Skeletal muscle satellite cell (primary cell): ENCODE data around the gene GALNT15.

Source experiments
- H3K27me3 ChIP-seq: 2 replicates; pipeline ENCODE4 v1.7.0; 2013; ENCODE audit warnings: low read length; ENCODE audit not compliant: control insufficient read depth, insufficient read depth
- H3K36me3 ChIP-seq: 2 replicates; pipeline ENCODE4 v1.7.0; 2013; ENCODE audit warnings: mild to moderate bottlenecking, control low read depth, low read length; ENCODE audit not compliant: insufficient read depth
- H3K4me1 ChIP-seq: 2 replicates; pipeline ENCODE4 v1.7.0; 2013; ENCODE audit warnings: low read length; ENCODE audit not compliant: control insufficient read depth, insufficient read depth
- H3K4me2 ChIP-seq: 2 replicates; pipeline ENCODE4 v1.7.0; 2013; ENCODE audit warnings: mild to moderate bottlenecking, low read length
- H3K4me3 ChIP-seq: 2 replicates; pipeline ENCODE4 v1.7.0; 2013; ENCODE audit warnings: low read length
- H3K9ac ChIP-seq: 2 replicates; pipeline ENCODE4 v1.7.0; 2013; ENCODE audit warnings: mild to moderate bottlenecking, low read depth, low read length, moderate library complexity
- H3K9me3 ChIP-seq: replicated peaks from 2 replicates; pipeline ENCODE4 v1.7.0; 2013; ENCODE audit warnings: mild to moderate bottlenecking, control low read depth, low read length

Gene GALNT15

DNA sequence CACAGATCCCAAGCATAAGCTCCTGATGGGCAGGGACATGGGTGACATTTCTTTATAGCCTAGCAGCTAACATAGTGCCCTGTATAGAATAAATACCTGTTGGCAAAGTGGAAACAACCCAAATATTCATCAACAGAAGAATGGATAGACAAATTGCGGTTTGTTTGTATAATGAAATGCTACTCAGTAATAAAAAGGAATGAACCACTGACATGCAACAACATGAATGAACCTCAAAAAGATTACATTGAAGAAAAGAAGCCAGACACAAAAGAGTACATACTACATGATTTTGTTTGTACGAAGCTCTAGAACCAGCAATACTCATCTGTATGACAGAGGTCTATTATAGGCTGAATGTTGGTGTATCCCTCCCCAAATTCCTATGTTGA, 33.6 kb upstream of the GALNT15 start:
- peaks cover 38% of the 10 kb centered on the region for H3K4me1 ChIP-seq
- H3K27me3 ChIP-seq, result no peaks in the 10 kb centered on the region
- H3K9me3 ChIP-seq, result peaks cover 7% of the 10 kb centered on the region
- peak overlapping the region; percentile 9 for H3K4me2 ChIP-seq
- peak overlapping the region; percentile 28 for H3K9ac ChIP-seq
- H3K36me3 ChIP-seq, result no peaks in the 10 kb centered on the region
- no peak overlapping the region for H3K4me3 ChIP-seq

DNA sequence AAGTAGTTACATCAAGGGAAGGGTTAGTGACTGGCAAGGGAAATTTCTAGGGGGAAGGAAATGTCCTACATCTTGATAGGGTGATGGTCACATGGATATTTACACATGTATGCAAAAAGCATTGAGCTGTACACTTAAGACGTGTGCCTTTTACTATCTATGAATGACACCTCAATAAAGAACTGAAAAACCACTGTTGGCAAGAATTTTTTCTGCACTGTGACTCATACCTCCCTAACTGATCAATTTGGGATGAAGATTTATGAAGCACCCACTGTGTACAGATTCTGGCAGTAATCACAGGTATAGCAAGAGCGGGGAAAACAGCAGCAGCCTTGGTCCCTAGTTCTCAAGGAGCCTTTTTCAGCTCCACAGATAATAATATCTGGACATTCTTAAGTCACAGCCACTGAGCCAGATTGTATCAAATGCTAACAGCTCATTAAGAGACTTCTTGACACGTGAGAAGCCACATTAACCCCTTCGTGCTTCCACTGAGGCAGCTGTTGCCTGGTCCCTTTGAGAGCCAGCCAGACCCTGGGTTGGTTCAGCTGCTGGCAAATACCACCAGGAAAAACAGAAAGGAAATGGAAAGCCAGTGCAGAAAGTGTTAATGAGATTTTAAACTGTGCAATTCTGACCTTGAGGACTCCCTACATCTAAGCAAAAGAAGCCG, 32.0 kb upstream of the GALNT15 start:
- Histone ChIP-seq H3K4me3 (no peak overlapping the region), H3K9ac (no peak overlapping the region), H3K36me3 (no peaks in the 10 kb centered on the region), H3K9me3 (peaks cover 4% of the 10 kb centered on the region), H3K4me2 (no peak overlapping the region), H3K4me1 (peaks cover 33% of the 10 kb centered on the region), H3K27me3 (no peaks in the 10 kb centered on the region)

DNA sequence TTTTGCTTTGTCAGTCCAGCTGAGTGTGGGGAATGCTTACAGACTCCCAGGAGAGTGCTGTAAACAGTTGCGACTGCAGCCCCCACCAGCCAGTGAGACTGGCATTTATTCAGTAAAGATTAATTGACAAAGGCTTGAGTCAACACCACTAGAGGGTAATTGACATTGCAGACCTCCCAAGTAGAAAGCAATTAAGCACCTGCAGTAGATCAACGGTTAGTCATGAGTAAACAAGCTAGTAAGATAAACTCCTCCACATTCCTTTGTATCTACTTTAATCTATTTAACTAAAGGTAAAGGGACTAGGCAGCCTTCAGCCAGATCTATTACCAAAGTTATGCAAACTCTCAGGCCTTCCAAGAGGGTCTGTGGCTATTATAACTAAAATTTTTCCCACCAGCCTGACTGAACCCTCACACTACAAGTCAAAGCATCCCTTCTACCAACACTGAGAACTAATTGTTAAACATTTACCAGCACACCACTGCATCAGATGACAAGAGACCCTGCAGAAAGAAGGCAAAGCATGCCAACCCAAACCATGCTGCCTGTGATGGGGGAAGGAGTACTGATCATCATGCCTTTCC, 30.5 kb upstream of the GALNT15 start:
- Histone ChIP-seq H3K4me3 (no peak overlapping the region), H3K9me3 (no peaks in the 10 kb centered on the region), H3K9ac (no peak overlapping the region), H3K4me1 (peaks cover 36% of the 10 kb centered on the region), H3K27me3 (no peaks in the 10 kb centered on the region), H3K36me3 (no peaks in the 10 kb centered on the region), H3K4me2 (no peak overlapping the region)

DNA sequence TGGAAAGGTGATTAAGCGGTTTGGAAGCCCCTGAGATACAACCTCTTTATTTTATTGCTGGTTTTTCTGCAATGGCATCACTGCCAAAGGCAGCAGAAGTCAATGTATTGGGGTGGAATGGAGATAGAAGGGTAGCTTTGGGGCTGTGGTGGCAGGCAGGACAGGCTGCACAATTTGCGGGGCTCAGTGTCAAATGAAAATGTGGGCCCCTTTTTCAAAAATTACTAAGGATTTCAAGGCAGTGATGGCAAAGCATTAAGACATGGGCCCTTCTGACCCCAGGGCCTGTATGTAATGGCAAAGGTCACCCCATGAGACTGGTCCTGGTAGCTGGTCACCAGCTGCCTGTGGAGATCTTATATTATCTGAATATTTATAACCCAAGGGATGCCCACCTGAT, 29.3 kb upstream of the GALNT15 start:
- Histone ChIP-seq H3K4me1 (peaks cover 36% of the 10 kb centered on the region), H3K9me3 (no peaks in the 10 kb centered on the region), H3K27me3 (no peaks in the 10 kb centered on the region), H3K4me2 (no peak overlapping the region), H3K9ac (no peak overlapping the region), H3K4me3 (no peak overlapping the region), H3K36me3 (no peaks in the 10 kb centered on the region)

DNA sequence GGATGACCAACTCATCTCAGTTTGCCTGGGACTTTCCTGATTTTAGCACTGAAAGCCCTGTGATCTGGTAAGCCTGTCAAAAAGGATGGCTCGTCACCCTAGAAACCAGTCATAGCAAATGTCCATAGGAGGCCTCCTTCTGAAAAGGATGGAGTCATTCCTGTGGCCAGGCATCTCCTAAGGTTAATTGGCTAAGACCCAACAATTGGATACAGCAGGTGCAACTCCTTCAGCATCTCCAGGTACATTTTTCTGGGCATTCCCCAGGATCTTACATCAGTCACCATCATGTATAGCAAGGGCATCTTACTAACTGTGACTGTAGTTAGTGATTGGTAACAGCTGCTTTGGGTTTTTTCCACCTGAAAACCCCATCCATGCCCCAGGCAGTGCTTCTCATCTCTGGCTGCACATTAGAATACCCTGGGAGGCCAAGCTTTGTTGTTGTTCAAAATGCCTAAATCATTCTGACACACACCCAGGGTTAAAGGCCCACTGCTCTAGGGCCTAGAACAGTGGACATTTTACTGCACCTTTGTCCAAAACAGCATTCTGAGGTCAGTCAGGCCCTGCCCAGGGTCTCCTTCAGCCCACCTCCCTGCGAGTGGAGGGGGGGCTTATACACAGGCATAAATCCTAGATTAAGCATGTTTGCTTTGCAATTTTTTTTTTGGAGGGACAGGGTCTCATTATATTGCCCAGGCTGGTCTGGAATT, 28.3 kb upstream of the GALNT15 start:
- Histone ChIP-seq H3K4me1 (peaks cover 26% of the 10 kb centered on the region), H3K4me3 (no peak overlapping the region), H3K36me3 (no peaks in the 10 kb centered on the region), H3K4me2 (no peak overlapping the region), H3K9me3 (no peaks in the 10 kb centered on the region), H3K9ac (no peak overlapping the region), H3K27me3 (no peaks in the 10 kb centered on the region)

DNA sequence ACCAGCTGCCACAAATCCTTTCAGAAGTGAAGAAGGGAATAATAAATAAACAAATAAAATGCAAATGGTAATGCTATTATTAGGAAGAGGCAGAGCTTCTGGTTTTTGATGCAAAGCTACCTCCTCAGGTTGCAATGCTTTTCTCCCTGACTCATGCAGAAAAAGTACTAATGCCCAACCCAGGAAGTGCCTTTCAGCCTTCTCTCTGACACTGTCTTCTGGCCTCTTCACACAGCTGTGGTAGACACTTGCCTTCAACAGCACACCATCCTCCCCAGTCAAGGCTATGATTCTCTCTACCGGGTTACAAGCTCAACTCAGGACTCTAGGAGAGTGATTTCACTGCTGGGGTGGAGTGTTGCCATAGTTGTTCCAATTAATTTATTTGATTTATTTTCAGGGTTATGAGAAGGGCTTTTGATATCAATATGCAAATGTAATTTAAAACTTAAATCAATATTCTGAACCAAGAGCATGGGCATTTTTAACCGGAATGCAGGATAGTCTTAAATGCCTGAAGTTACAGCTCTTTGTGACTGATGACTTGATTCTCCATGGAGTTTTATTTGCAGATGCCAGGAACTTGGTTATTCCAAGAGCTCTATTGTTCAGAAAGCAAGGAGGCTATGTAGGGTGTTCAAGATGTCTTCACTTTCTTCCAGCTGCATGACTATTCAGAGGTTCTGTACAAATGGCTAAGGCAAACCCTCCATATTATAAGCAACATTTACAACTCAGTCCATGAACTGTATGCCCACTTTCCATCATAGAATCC, 27.1 kb upstream of the GALNT15 start:
- Histone ChIP-seq H3K9ac (no peak overlapping the region), H3K27me3 (no peaks in the 10 kb centered on the region), H3K9me3 (no peaks in the 10 kb centered on the region), H3K4me2 (no peak overlapping the region), H3K4me3 (no peak overlapping the region), H3K36me3 (no peaks in the 10 kb centered on the region), H3K4me1 (peaks cover 21% of the 10 kb centered on the region)

DNA sequence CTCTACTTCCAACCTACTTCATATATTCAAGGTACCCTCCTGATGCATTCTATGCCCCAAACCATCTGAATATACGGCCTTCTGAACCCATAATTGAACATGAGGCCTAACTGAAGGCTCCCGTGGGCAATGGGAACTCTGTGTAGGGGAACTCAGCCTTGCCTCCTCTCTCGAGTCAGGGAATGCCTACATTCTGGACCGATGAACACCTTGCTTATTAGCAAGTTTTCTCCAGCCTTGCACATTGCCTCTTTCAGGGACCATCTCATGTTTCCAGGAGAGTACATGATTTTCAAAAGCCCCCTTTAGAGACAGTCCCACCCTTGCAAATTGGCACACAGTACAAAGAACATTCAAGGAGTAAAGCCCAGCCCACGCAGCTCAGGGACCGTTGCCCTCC, 26.3 kb upstream of the GALNT15 start:
- Histone ChIP-seq H3K4me1 (peaks cover 13% of the 10 kb centered on the region), H3K36me3 (no peaks in the 10 kb centered on the region), H3K4me3 (no peak overlapping the region), H3K9me3 (no peaks in the 10 kb centered on the region), H3K27me3 (no peaks in the 10 kb centered on the region), H3K9ac (no peak overlapping the region), H3K4me2 (no peak overlapping the region)

DNA sequence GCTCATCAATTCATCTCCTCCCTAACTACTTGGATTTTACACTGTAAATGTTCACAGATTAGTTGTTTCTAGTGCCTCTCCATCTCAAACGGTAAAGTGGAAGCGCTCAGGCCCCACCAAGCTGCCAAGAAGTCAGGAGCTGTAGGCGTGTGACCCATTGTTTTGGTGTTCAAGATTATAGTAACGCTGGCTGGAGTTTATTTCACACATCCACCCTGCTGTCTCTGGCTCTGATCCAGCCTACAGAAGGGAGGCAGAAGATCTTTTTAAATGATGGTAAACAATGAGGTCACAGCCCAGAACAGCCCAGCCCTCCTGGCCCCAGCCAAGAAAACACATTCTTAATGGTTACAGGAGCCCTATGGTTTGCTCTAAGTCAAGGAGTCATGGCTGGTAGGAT, 25.7 kb upstream of the GALNT15 start:
- H3K27me3 ChIP-seq, result no peaks in the 10 kb centered on the region
- H3K36me3 ChIP-seq, result no peaks in the 10 kb centered on the region
- H3K4me3 ChIP-seq, result no peak overlapping the region
- H3K4me2 ChIP-seq, result no peak overlapping the region
- peaks cover 13% of the 10 kb centered on the region for H3K4me1 ChIP-seq
- no peak overlapping the region for H3K9ac ChIP-seq
- H3K9me3 ChIP-seq, result no peaks in the 10 kb centered on the region

DNA sequence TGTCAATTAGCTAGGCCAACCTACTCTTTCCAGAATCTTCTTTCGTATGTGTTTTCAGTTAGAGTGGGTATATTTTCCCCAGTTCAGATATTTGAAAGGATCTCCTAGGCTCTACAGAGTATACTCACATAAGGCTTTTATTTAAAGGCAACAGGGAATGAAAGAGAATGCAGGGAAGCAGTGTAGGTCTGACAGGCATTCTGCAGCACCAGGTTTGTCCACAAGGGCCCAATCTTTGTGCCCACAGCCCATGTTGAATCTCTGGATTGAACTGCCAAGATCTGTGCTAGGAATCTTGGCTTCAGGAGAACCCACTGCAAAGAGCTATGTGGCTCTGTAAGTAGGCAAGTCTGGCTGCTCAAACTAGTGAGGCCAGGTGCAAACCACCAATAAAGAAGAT, 24.2 kb upstream of the GALNT15 start:
- Histone ChIP-seq H3K27me3 (no peaks in the 10 kb centered on the region), H3K36me3 (no peaks in the 10 kb centered on the region), H3K4me3 (no peak overlapping the region), H3K9me3 (no peaks in the 10 kb centered on the region), H3K4me2 (no peak overlapping the region), H3K4me1 (peaks cover 13% of the 10 kb centered on the region), H3K9ac (no peak overlapping the region)

DNA sequence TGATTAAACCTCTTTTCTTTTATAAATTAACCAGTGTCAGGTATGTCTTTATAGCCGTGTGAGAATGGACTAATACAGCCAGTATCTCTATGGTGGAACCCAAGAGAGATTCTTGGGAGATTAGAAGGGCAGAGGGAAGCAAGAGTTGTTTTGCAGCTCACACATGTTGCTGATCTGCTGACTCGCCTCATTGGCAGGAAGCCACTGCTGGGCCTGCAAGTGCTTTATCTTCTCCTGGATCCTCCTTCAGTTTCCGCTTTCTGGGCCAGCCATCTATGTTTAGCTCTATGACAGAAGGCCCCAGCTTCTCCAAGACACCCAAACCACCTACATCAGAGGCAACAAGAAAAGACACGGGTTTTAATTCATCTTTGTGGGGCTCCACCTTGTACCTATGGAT, 23.4 kb upstream of the GALNT15 start:
- Histone ChIP-seq H3K27me3 (no peaks in the 10 kb centered on the region), H3K9me3 (no peaks in the 10 kb centered on the region), H3K9ac (no peak overlapping the region), H3K36me3 (no peaks in the 10 kb centered on the region), H3K4me3 (no peak overlapping the region), H3K4me1 (peaks cover 13% of the 10 kb centered on the region), H3K4me2 (no peak overlapping the region)

DNA sequence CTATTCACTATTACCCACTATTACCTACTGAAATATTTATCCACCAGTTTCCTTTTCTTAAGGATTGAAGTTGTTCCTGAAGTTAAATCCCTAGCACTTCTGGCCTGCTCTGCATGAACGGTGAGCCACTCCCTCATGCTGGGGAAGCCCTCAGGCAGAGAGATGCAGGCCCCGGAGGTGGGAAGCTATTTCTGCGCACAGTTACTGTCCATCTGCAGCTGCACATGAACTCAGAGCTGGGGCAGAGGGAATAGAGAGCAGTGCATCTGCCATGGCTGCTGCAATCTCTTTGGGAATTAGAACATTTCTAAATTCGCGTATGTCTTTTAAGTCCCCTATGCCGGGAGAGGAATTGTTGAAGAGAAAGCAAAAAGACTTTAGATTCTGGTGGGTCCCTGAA, 6.3 kb upstream of the GALNT15 start:
- Histone ChIP-seq H3K9me3 (no peaks in the 10 kb centered on the region), H3K4me3 (no peak overlapping the region), H3K9ac (no peak overlapping the region), H3K4me2 (no peak overlapping the region), H3K36me3 (no peaks in the 10 kb centered on the region), H3K27me3 (no peaks in the 10 kb centered on the region), H3K4me1 (peaks cover 10% of the 10 kb centered on the region)
